WERI-Rb-1 (cell line): Measurements from ENCODE around the gene ENOX1.

Source experiments
- DNase-seq: peaks from one replicate; pipeline ENCODE4 v3.0.0-alpha.2; 2020
- H3K27ac ChIP-seq: fragments of 250-450 bp; sonication (Bioruptor Pico); 2 replicates; pipeline ENCODE4 v1.5.1; 2020; ENCODE audit warnings: mild to moderate bottlenecking, moderate library complexity
- H3K27me3 ChIP-seq: fragments of 250-450 bp; sonication (Bioruptor Pico); 2 replicates; pipeline ENCODE4 v1.5.1; 2021; ENCODE audit warnings: mild to moderate bottlenecking, low read depth, moderate library complexity; ENCODE audit not compliant: insufficient read depth, severe bottlenecking
- H3K36me3 ChIP-seq: fragments of 250-450 bp; sonication (Bioruptor Pico); 2 replicates; pipeline ENCODE4 v1.5.1; 2020; ENCODE audit warnings: mild to moderate bottlenecking, moderate library complexity
- H3K4me3 ChIP-seq: 2 replicates; pipeline ENCODE4 v1.5.1; 2011; ENCODE audit warnings: low read depth, mild to moderate bottlenecking, control low read depth, low read length
- H3K9me3 ChIP-seq: fragments of 250-450 bp; sonication (Bioruptor Pico); 2 replicates; pipeline ENCODE4 v1.5.1; 2021; ENCODE audit warnings: mild to moderate bottlenecking, moderate library complexity; ENCODE audit not compliant: severe bottlenecking
- CTCF ChIP-seq: IDR thresholded peaks from 2 replicates; pipeline ENCODE4 v1.5.1; 2011; ENCODE audit warnings: low read depth, mild to moderate bottlenecking, control low read depth, inconsistent platforms, low read length

Gene ENOX1

GRCh38 chr13:43387880-43388279 is 398.9 kb downstream of the ENOX1 start:
- Histone ChIP-seq H3K27ac (no peak overlapping the region), H3K9me3 (no peaks in the 10 kb centered on the region), H3K27me3 (no peaks in the 10 kb centered on the region), H3K36me3 (no peaks in the 10 kb centered on the region), H3K4me3 (no peak overlapping the region)
- DNase-seq, result no peak
- TF ChIP-seq CTCF, result no peak

- no peak for TF ChIP-seq CTCF
- DNase-seq, result no peak
- no peak overlapping the region for H3K4me3 ChIP-seq
- H3K36me3 ChIP-seq, result no peaks in the 10 kb centered on the region
- no peak overlapping the region for H3K27ac ChIP-seq
- H3K27me3 ChIP-seq, result no peaks in the 10 kb centered on the region
- H3K9me3 ChIP-seq, result no peaks in the 10 kb centered on the region
Observed at GRCh38 chr13:43383498-43384165, 403.1 kb downstream of the ENOX1 start.

GRCh38 chr13:43379738-43380137 is 407.0 kb downstream of the ENOX1 start:
- no peaks in the 10 kb centered on the region for H3K36me3 ChIP-seq
- DNase-seq, result no peak
- H3K9me3 ChIP-seq, result no peaks in the 10 kb centered on the region
- no peaks in the 10 kb centered on the region for H3K27me3 ChIP-seq
- no peak for TF ChIP-seq CTCF
- H3K27ac ChIP-seq, result no peak overlapping the region
- H3K4me3 ChIP-seq, result no peak overlapping the region

GRCh38 chr13:43377973-43378372 is 408.8 kb downstream of the ENOX1 start:
- no peak for TF ChIP-seq CTCF
- no peak for DNase-seq

GRCh38 chr13:43377149-43377548 is 409.6 kb downstream of the ENOX1 start:
- no peak overlapping the region for H3K27ac ChIP-seq
- TF ChIP-seq CTCF, result no peak
- DNase-seq, result no peak
- no peaks in the 10 kb centered on the region for H3K36me3 ChIP-seq
- no peak overlapping the region for H3K4me3 ChIP-seq
- no peaks in the 10 kb centered on the region for H3K9me3 ChIP-seq
- H3K27me3 ChIP-seq, result no peaks in the 10 kb centered on the region

More at GRCh38 chr13:43377973-43378372, 408.8 kb downstream of the ENOX1 start:
- Histone ChIP-seq H3K27ac (no peak overlapping the region), H3K4me3 (no peak overlapping the region), H3K27me3 (no peaks in the 10 kb centered on the region), H3K36me3 (no peaks in the 10 kb centered on the region), H3K9me3 (no peaks in the 10 kb centered on the region)

GRCh38 chr13:43376596-43376995 is 410.2 kb downstream of the ENOX1 start:
- H3K27ac ChIP-seq, result no peak overlapping the region

More at GRCh38 chr13:43376596-43376995, 410.2 kb downstream of the ENOX1 start:
- no peaks in the 10 kb centered on the region for H3K9me3 ChIP-seq
- no peaks in the 10 kb centered on the region for H3K36me3 ChIP-seq
- H3K4me3 ChIP-seq, result no peak overlapping the region
- TF ChIP-seq CTCF, result no peak
- H3K27me3 ChIP-seq, result no peaks in the 10 kb centered on the region
- no peak for DNase-seq
